ENCODE measurements around the gene NR1H4. TPM values are rescaled to one million over a fixed set of nuclear protein-coding genes. Genes with fewer than 3 reads are reported as not detected.

NR1H4 gene
- total and polyA plus RNA-seq, 4 donors: 33.5 to 106 (median 55.0) TPM

DNA sequence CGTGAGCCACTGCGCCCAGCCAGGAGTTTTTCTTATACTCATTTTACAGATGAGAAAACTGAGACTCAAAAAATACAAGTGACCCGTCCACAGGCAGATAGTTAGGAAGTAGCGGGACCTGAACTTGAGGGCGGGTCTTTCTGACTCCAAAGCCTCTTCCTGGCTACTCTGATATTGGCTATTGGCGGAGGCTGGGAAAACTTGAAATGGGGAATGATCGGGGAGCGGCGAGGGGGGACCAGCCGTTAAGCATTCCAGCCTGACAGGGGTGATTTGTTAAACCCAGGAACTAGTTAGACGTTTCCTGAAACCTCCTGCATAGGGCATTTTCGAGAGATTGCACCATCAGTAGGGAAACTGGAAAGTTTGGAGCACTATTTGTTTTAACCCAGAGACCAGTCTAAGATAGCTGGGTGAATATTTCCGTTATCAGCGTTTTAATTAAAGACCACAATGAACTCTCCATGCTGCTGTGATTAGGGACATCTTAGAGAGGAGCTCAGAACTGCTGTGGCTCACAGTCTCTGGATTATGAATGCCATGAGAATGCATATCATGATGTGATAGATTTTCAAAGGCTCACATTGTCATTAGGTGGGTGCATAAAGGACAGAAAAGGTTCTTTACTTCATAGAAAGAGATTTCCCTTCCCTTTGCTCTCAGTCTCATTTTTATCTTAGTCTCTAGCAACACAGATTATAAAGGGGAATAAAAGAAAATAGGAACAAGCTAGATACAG is 2.5 kb downstream of the NR1H4 start:
- no peak for DNase-seq (ENCODE audit: low spot score)
- peak overlapping the region; percentile 71 to 100 (median 94) for H3K4me3 ChIP-seq (ENCODE audit: low read depth in 1 of 3, low read length in 3 of 3)

GRCh38 chr12:100481021-100481420 is 7.4 kb downstream of the NR1H4 start:
- peak in 1 of 2 donors; percentile 12 for TF ChIP-seq HNF4A (conservative IDR thresholded peaks at IDR 0.05)
- no peak for TF ChIP-seq NR2F2 (IDR thresholded peaks at IDR 0.05)
- DNase-seq (ENCODE audit: low spot score): no peak
- Histone ChIP-seq H3K9ac (ENCODE audit: low read depth in 1 of 2, low read length in 2 of 2) (no peak overlapping the region), H3K4me1 (ENCODE audit: control insufficient read depth in 4 of 4, insufficient read depth in 4 of 4, low read length in 3 of 4) (peaks cover 10 to 50% (median 34%) of the 10 kb centered on the region in 4 donors), H3K27ac (ENCODE audit: low read depth in 1 of 2, low read length in 2 of 2) (peak overlapping the region in 1 of 2 donors; percentile 58), H3K27me3 (ENCODE audit: control insufficient read depth in 4 of 4, insufficient read depth in 4 of 4, low read length in 3 of 4) (no peaks in the 10 kb centered on the region), H3K9me3 (ENCODE audit: control insufficient read depth in 4 of 4, low read length in 3 of 4) (no peaks in the 10 kb centered on the region), H3K36me3 (ENCODE audit: control insufficient read depth in 4 of 4, insufficient read depth in 3 of 4, low read depth in 1 of 4, low read length in 3 of 4) (peaks cover 0 to 5% (median under 1%) of the 10 kb centered on the region in 4 donors), H3K4me3 (ENCODE audit: low read depth in 1 of 3, low read length in 3 of 3) (no peak overlapping the region)
- 76% methylated on average over 5 of the region's 5 CpGs for WGBS

More for the DNA sequence above, 2.5 kb downstream of the NR1H4 start:
- Histone ChIP-seq H3K9ac (ENCODE audit: low read depth in 1 of 2, low read length in 2 of 2) (peak overlapping the region; percentile 34 to 68), H3K27ac (ENCODE audit: low read depth in 1 of 2, low read length in 2 of 2) (peak overlapping the region; percentile 78 to 82), H3K27me3 (ENCODE audit: control insufficient read depth in 4 of 4, insufficient read depth in 4 of 4, low read length in 3 of 4) (no peaks in the 10 kb centered on the region), H3K36me3 (ENCODE audit: control insufficient read depth in 4 of 4, insufficient read depth in 3 of 4, low read depth in 1 of 4, low read length in 3 of 4) (peaks cover 0 to 3% (median 0%) of the 10 kb centered on the region in 4 donors), H3K9me3 (ENCODE audit: control insufficient read depth in 4 of 4, low read length in 3 of 4) (no peaks in the 10 kb centered on the region), H3K4me1 (ENCODE audit: control insufficient read depth in 4 of 4, insufficient read depth in 4 of 4, low read length in 3 of 4) (peaks cover 0 to 37% (median 24%) of the 10 kb centered on the region in 4 donors)
- TF ChIP-seq, protein P1, sequence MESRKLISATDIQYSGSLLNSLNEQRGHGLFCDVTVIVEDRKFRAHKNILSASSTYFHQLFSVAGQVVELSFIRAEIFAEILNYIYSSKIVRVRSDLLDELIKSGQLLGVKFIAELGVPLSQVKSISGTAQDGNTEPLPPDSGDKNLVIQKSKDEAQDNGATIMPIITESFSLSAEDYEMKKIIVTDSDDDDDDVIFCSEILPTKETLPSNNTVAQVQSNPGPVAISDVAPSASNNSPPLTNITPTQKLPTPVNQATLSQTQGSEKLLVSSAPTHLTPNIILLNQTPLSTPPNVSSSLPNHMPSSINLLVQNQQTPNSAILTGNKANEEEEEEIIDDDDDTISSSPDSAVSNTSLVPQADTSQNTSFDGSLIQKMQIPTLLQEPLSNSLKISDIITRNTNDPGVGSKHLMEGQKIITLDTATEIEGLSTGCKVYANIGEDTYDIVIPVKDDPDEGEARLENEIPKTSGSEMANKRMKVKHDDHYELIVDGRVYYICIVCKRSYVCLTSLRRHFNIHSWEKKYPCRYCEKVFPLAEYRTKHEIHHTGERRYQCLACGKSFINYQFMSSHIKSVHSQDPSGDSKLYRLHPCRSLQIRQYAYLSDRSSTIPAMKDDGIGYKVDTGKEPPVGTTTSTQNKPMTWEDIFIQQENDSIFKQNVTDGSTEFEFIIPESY (IDR thresholded peaks at IDR 0.05): no peak
- peak; percentile 46 for TF ChIP-seq YY1 (IDR thresholded peaks at IDR 0.05)
- no peak for TF ChIP-seq FOXA1 (IDR thresholded peaks at IDR 0.05)
- no peak for TF ChIP-seq GABPA (IDR thresholded peaks at IDR 0.05 in 1 of 2, conservative IDR thresholded peaks at IDR 0.05 in 1 of 2)
- peak; percentile 25 for TF ChIP-seq SP1 (IDR thresholded peaks at IDR 0.05)
- TF ChIP-seq FOXA2 (IDR thresholded peaks at IDR 0.05): no peak
- TF ChIP-seq RAD21 (IDR thresholded peaks at IDR 0.05): peak; percentile 14 to 25
- peak; percentile 30 for TF ChIP-seq REST (IDR thresholded peaks at IDR 0.05)
- peak; percentile 19 for TF ChIP-seq HNF4G (IDR thresholded peaks at IDR 0.05)
- TF ChIP-seq HNF4A (conservative IDR thresholded peaks at IDR 0.05): peak; percentile 11 to 33
- TF ChIP-seq NR2F2 (IDR thresholded peaks at IDR 0.05): peak; percentile 34
- peak; percentile 43 for TF ChIP-seq TAF1 (conservative IDR thresholded peaks at IDR 0.05)
- TF ChIP-seq RXRA (IDR thresholded peaks at IDR 0.05): peak in 1 of 2 donors; percentile 30
- TF ChIP-seq, protein P2, sequence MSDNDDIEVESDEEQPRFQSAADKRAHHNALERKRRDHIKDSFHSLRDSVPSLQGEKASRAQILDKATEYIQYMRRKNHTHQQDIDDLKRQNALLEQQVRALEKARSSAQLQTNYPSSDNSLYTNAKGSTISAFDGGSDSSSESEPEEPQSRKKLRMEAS (IDR thresholded peaks at IDR 0.05): peak; percentile 59
- WGBS: 16% methylated on average over 14 of the region's 14 CpGs
